ENCODE measurements around the gene MTMR4.
"Not testable (repeated sequence)": the region's sequence is repeated elsewhere in the genome, so short reads cannot be mapped to it uniquely, and the experiment has no call there.

MTMR4 gene

GRCh38 chr17:58487589-58488427 is 26.6 kb downstream of the MTMR4 start, which contains the start of gene HSF5:
Gene HSF5, minus strand, starts transcription at chr17:58488408. Its CDS starts 134 bp downstream, at chr17:58488274.
- Histone ChIP-seq H3K27me3 (ENCODE audit: insufficient read depth, low read length) (no peaks in the 10 kb centered on the region), H3K4me2 (ENCODE audit: low read length) (no peak within 1 kb of the TSS), H3K4me1 (ENCODE audit: insufficient read depth, low read length, severe bottlenecking) (no peaks in the 10 kb centered on the region), H3K9ac (ENCODE audit: low read length) (no peak within 1 kb of the TSS), H2AFZ (ENCODE audit: low read length) (no peak within 1 kb of the TSS), H4K20me1 (ENCODE audit: insufficient read depth, low read length) (no peaks in the 10 kb centered on the region), H3K79me2 (ENCODE audit: insufficient read depth, low read length) (no peaks in the 10 kb centered on the region), H3F3A (ENCODE audit: insufficient read depth, low read length) (no peaks in the 10 kb centered on the region), H3K27ac (ENCODE audit: low read depth, low read length, poor library complexity, severe bottlenecking) (no peak within 1 kb of the TSS), H3K9me3 (ENCODE audit: low read length) (no peaks in the 10 kb centered on the region), H3K9me2 (ENCODE audit: low read depth, low read length) (no peaks in the 10 kb centered on the region), H3K36me3 (ENCODE audit: insufficient read depth, low read length) (peaks cover 52% of the 10 kb centered on the region), H3K4me3 (ENCODE audit: low read depth, low read length, poor library complexity, severe bottlenecking) (no peak within 1 kb of the TSS)
- TF ChIP-seq CTCF (IDR thresholded peaks at IDR 0.05; ENCODE audit: low read length) (no peak), EZH2 (IDR thresholded peaks at IDR 0.05; ENCODE audit: borderline replicate concordance, low read length) (no peak)

- Histone ChIP-seq H3K9ac (ENCODE audit: low read length) (no peak overlapping the region), H3K9me2 (ENCODE audit: low read depth, low read length) (no peaks in the 10 kb centered on the region), H3K36me3 (ENCODE audit: insufficient read depth, low read length) (peaks cover 21% of the 10 kb centered on the region), H3K79me2 (ENCODE audit: insufficient read depth, low read length) (no peaks in the 10 kb centered on the region), H3F3A (ENCODE audit: insufficient read depth, low read length) (no peaks in the 10 kb centered on the region), H3K4me2 (ENCODE audit: low read length) (no peak overlapping the region), H3K4me3 (ENCODE audit: low read depth, low read length, poor library complexity, severe bottlenecking) (no peak overlapping the region), H3K27me3 (ENCODE audit: insufficient read depth, low read length) (no peaks in the 10 kb centered on the region), H3K9me3 (ENCODE audit: low read length) (no peaks in the 10 kb centered on the region), H2AFZ (ENCODE audit: low read length) (no peak overlapping the region), H4K20me1 (ENCODE audit: insufficient read depth, low read length) (no peaks in the 10 kb centered on the region), H3K4me1 (ENCODE audit: insufficient read depth, low read length, severe bottlenecking) (no peaks in the 10 kb centered on the region), H3K27ac (ENCODE audit: low read depth, low read length, poor library complexity, severe bottlenecking) (no peak overlapping the region)
- TF ChIP-seq EZH2 (IDR thresholded peaks at IDR 0.05; ENCODE audit: borderline replicate concordance, low read length) (no peak), CTCF (IDR thresholded peaks at IDR 0.05; ENCODE audit: low read length) (no peak)
Observed at GRCh38 chr17:58484600-58484999, 29.8 kb downstream of the MTMR4 start.

GRCh38 chr17:58481798-58482197 is 32.6 kb downstream of the MTMR4 start:
- H3K9me2 ChIP-seq (ENCODE audit: low read depth, low read length); H3K79me2 ChIP-seq (ENCODE audit: insufficient read depth, low read length); H3K9ac ChIP-seq (ENCODE audit: low read length): not testable (repeated sequence)

GRCh38 chr17:58480090-58480489 is 34.3 kb downstream of the MTMR4 start:
- Histone ChIP-seq H3K27me3 (ENCODE audit: insufficient read depth, low read length) (no peaks in the 10 kb centered on the region), H3K4me1 (ENCODE audit: insufficient read depth, low read length, severe bottlenecking) (no peaks in the 10 kb centered on the region), H3F3A (ENCODE audit: insufficient read depth, low read length) (no peaks in the 10 kb centered on the region), H3K79me2 (ENCODE audit: insufficient read depth, low read length) (no peaks in the 10 kb centered on the region), H3K27ac (ENCODE audit: low read depth, low read length, poor library complexity, severe bottlenecking) (no peak overlapping the region), H4K20me1 (ENCODE audit: insufficient read depth, low read length) (no peaks in the 10 kb centered on the region), H3K9me2 (ENCODE audit: low read depth, low read length) (no peaks in the 10 kb centered on the region), H2AFZ (ENCODE audit: low read length) (no peak overlapping the region), H3K4me3 (ENCODE audit: low read depth, low read length, poor library complexity, severe bottlenecking) (no peak overlapping the region), H3K4me2 (ENCODE audit: low read length) (no peak overlapping the region), H3K9ac (ENCODE audit: low read length) (no peak overlapping the region), H3K9me3 (ENCODE audit: low read length) (no peaks in the 10 kb centered on the region), H3K36me3 (ENCODE audit: insufficient read depth, low read length) (no peaks in the 10 kb centered on the region)
- TF ChIP-seq CTCF (IDR thresholded peaks at IDR 0.05; ENCODE audit: low read length): no peak
- TF ChIP-seq EZH2 (IDR thresholded peaks at IDR 0.05; ENCODE audit: borderline replicate concordance, low read length): no peak

More at GRCh38 chr17:58481798-58482197, 32.6 kb downstream of the MTMR4 start:
- H3K4me3 ChIP-seq (ENCODE audit: low read depth, low read length, poor library complexity, severe bottlenecking); H3K27ac ChIP-seq (ENCODE audit: low read depth, low read length, poor library complexity, severe bottlenecking); H3K4me1 ChIP-seq (ENCODE audit: insufficient read depth, low read length, severe bottlenecking); H2AFZ ChIP-seq (ENCODE audit: low read length); H4K20me1 ChIP-seq (ENCODE audit: insufficient read depth, low read length); H3K27me3 ChIP-seq (ENCODE audit: insufficient read depth, low read length); H3K36me3 ChIP-seq (ENCODE audit: insufficient read depth, low read length); H3K9me3 ChIP-seq (ENCODE audit: low read length); H3F3A ChIP-seq (ENCODE audit: insufficient read depth, low read length); H3K4me2 ChIP-seq (ENCODE audit: low read length): not testable (repeated sequence)

All from OCI-LY1 (cell line).